ENCODE results near the gene IFIT2. TPM values are rescaled to one million over a fixed set of nuclear protein-coding genes. Genes with fewer than 3 reads are reported as not detected.

The IFIT2 gene
- total RNA-seq, 1 donor from 2014 or later: 47.2 TPM

GRCh38 chr10:89306434-89307268, 4.8 kb downstream of the IFIT2 start:
- H3K27me3 ChIP-seq: no peaks in the 10 kb centered on the region
- H3K9me3 ChIP-seq: no peaks in the 10 kb centered on the region
- no peak for ATAC-seq
- no peak overlapping the region for H3K27ac ChIP-seq
- H3K36me3 ChIP-seq: peaks cover 22% of the 10 kb centered on the region
- H3K4me1 ChIP-seq: peaks cover 21% of the 10 kb centered on the region
- DNase-seq: no peak
- H3K4me3 ChIP-seq: no peak overlapping the region
- no peak for TF ChIP-seq CTCF (IDR thresholded peaks at IDR 0.05)
- intact Hi-C loops (cut with DNase I): no loop called here

GRCh38 chr10:89307269-89307577, 5.4 kb downstream of the IFIT2 start:
- Histone ChIP-seq H3K9me3 (no peaks in the 10 kb centered on the region), H3K4me1 (peaks cover 21% of the 10 kb centered on the region), H3K27ac (no peak overlapping the region), H3K27me3 (no peaks in the 10 kb centered on the region), H3K4me3 (no peak overlapping the region), H3K36me3 (peaks cover 22% of the 10 kb centered on the region)
- ATAC-seq: no peak
- intact Hi-C loops (cut with DNase I): no loop called here
- DNase-seq: no peak
- TF ChIP-seq CTCF (IDR thresholded peaks at IDR 0.05): no peak

GRCh38 chr10:89308266-89308665, 6.4 kb downstream of the IFIT2 start:
- no peak for TF ChIP-seq CTCF (IDR thresholded peaks at IDR 0.05)
- intact Hi-C loops (cut with DNase I): no loop called here

GRCh38 chr10:89308736-89309135, 6.9 kb downstream of the IFIT2 start:
- ATAC-seq (no peak), DNase-seq (no peak)
- Histone ChIP-seq H3K4me3 (no peak overlapping the region), H3K36me3 (peaks cover 22% of the 10 kb centered on the region), H3K4me1 (peaks cover 9% of the 10 kb centered on the region), H3K9me3 (no peaks in the 10 kb centered on the region), H3K27ac (no peak overlapping the region), H3K27me3 (no peaks in the 10 kb centered on the region)
- no peak for TF ChIP-seq CTCF (IDR thresholded peaks at IDR 0.05)
- intact Hi-C loops (cut with DNase I): no loop called here

More at GRCh38 chr10:89308266-89308665, 6.4 kb downstream of the IFIT2 start:
- Histone ChIP-seq H3K27ac (no peak overlapping the region), H3K4me1 (peaks cover 12% of the 10 kb centered on the region), H3K4me3 (no peak overlapping the region), H3K27me3 (no peaks in the 10 kb centered on the region), H3K36me3 (peaks cover 22% of the 10 kb centered on the region), H3K9me3 (no peaks in the 10 kb centered on the region)
- ATAC-seq: no peak
- no peak for DNase-seq

GRCh38 chr10:89309156-89310055, 7.6 kb downstream of the IFIT2 start:
- Histone ChIP-seq H3K9me3 (no peaks in the 10 kb centered on the region), H3K27me3 (no peaks in the 10 kb centered on the region), H3K36me3 (peaks cover 22% of the 10 kb centered on the region), H3K4me3 (no peak overlapping the region), H3K4me1 (peaks cover 2% of the 10 kb centered on the region), H3K27ac (no peak overlapping the region)
- DNase-seq: no peak
- intact Hi-C loops (cut with DNase I): no loop called here
- no peak for ATAC-seq
- TF ChIP-seq CTCF (IDR thresholded peaks at IDR 0.05): no peak
